Stimulated activated effector memory CD8-positive, alpha-beta T cell treated with anti-CD3 and anti-CD28 coated beads, Interleukin-12 subunit alpha, Interleukin-12 subunit beta, amount 100 ng/mL, for 72 hours (primary cell): ENCODE measurements around the gene COX7A2L.
"Not testable (repeated sequence)": the region's sequence is repeated elsewhere in the genome, so short reads cannot be mapped to it uniquely, and the experiment has no call there.

Source experiments
- ATAC-seq: fragments of 150-1000 bp; cut with Tn5 transposase; 2 replicates; pipeline ENCODE4 v1.10.0; 2021
- DNase-seq, 2 donors: peaks; one replicate each; pipeline ENCODE4 v3.0.0; 2021 to 2022; ENCODE audit warnings: low spot score in 2 of 2
- H3K27ac Mint-ChIP-seq: one replicate; pipeline ENCODE4 v1.8.0; 2022; ENCODE audit warnings: mild to moderate bottlenecking, mixed read lengths
- H3K36me3 Mint-ChIP-seq: one replicate; pipeline ENCODE4 v1.8.0; 2022; ENCODE audit warnings: mild to moderate bottlenecking, mixed read lengths
- H3K4me1 Mint-ChIP-seq: one replicate; pipeline ENCODE4 v1.8.0; 2022; ENCODE audit warnings: mixed read lengths
- H3K4me3 Mint-ChIP-seq: one replicate; pipeline ENCODE4 v1.8.0; 2022; ENCODE audit warnings: mild to moderate bottlenecking, mixed read lengths
- H3K9me3 Mint-ChIP-seq: one replicate; pipeline ENCODE4 v1.8.0; 2022; ENCODE audit warnings: mixed read lengths

Gene COX7A2L

DNA sequence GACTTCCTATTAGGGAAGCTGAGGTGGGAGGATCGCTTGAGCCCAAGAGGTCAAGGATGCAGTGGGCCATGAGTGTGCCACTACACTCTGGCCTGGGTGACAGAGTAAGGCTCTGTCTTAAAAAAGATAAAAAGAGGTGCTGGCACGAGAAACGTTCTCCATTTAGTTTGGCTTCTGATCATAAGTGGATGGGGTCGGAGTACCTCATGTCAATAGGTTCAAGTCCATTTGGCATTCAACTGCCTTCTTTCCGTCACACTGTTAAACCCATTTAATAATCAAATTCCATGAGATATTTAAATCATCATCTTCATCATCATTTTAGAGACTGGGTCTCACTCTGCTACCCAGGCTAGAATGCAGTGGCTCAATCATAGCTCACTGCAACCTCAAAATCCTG, 9.2 kb downstream of the COX7A2L start:
- ATAC-seq: no peak
- H3K9me3 Mint-ChIP-seq: no peaks in the 10 kb centered on the region
- H3K36me3 Mint-ChIP-seq: peaks cover 55% of the 10 kb centered on the region
- H3K4me3 Mint-ChIP-seq: no peak overlapping the region
- H3K27ac Mint-ChIP-seq: no peak overlapping the region
- no peak for DNase-seq
- H3K4me1 Mint-ChIP-seq: peaks cover 25% of the 10 kb centered on the region

DNA sequence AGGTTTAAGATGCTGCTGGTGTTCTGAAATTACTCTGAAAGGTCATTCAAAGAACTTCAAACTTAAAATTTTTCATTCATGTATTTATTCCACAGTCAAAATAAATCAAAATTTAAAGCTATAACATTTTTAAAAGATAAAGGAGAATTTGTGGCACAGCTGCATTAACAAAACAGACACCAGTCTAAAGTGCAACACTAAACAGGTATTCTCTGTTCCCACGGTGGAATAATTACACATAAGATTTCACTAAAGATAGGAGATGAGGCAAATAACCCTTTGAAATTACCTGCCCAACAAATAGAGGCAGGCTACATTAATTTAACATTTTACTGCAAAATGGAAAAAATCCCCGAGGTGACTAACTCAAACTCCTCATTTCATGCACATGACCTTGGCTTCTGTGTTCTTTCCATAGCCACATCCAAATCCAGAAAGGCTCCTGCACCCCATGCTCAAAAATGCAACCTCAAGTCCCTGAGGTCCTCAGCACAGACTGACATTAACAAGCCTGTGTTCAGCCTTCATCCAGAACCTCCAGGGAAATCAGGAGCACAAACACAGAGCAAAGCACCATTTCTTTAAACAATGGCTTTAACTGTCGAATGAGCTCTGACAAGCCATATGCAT, 10.5 kb downstream of the COX7A2L start:
- DNase-seq (no peak), ATAC-seq (no peak)
- Mint-ChIP-seq H3K9me3 (no peaks in the 10 kb centered on the region), H3K4me1 (peaks cover 18% of the 10 kb centered on the region), H3K4me3 (no peak overlapping the region), H3K36me3 (peaks cover 61% of the 10 kb centered on the region), H3K27ac (no peak overlapping the region)

DNA sequence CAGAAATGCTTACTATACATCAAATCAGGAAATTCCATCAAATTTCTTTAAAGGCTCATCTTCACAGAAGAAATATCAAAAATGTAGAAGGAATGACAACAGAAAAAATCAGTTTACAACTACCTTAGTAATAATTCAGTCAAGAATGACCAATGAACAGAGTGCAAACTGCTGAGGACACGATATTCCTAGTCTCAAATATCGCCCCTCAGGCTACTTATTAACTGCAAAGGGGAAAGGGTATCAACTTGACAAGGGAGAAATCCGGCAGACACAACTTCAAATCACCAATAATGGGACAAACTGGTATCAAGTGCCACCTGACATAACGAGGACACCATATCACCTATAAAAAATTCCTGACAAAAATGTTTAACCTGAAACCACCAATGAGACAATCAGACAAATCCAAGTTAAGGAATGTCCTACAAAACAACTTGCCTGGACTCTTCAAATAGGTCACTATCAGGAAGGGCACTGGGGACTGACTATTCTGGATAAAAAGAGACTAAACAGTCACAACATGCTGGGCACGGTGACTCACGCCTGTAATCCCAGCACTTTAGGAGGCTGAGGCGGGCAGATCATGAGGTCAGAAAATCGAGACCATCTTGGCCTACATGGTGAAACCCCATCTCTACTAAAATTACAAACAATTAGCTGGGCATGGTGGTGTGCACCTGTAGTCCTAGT, 12.8 kb downstream of the COX7A2L start:
- Mint-ChIP-seq H3K4me1 (peaks cover 7% of the 10 kb centered on the region), H3K4me3 (no peak overlapping the region), H3K9me3 (no peaks in the 10 kb centered on the region), H3K27ac (no peak overlapping the region), H3K36me3 (peaks cover 76% of the 10 kb centered on the region)
- no peak for DNase-seq
- ATAC-seq: no peak

DNA sequence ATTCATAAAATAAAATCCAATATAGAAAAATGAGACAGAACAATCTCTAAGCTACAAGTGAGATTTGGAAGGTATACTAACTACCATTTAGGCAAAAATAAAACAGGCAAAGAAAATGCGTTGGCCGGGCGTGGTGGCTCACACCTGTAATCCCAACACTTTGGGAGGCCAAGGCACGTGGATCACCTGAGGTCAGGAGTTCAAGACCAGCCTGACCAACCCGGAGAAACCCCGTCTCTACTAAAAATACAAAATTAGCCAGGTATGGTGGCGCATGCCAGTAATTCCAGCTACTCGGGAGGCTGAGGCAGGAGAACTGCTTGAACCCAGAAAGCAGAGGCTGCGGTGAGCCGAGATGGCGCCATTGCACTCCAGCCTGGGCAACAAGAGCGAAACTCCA, 13.5 kb downstream of the COX7A2L start:
- not testable (repeated sequence) for H3K9me3 Mint-ChIP-seq, DNase-seq, H3K27ac Mint-ChIP-seq, ATAC-seq, H3K4me3 Mint-ChIP-seq
- Mint-ChIP-seq H3K4me1 (peaks cover 12% of the 10 kb centered on the region), H3K36me3 (peaks cover 72% of the 10 kb centered on the region)

DNA sequence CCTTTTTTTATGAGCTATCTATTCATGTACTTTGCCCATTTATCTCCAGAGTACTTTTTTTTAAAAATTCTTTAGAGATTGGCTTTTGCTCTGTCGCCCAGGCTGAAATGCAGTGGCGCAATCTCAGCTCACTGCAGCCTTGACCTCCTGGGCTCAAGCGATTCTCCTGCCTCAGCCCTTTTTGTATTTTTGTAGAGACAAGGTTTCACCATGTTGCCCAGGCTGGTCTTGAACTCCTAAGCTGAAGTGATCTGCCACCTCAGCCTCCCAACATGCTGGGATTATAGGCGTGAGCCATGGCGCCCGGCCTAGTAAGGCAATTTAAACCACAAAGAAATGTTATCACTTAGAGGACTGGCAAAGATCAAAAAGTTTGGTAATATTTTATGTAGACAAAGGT, 14.2 kb downstream of the COX7A2L start:
- ATAC-seq, H3K9me3 Mint-ChIP-seq, H3K4me3 Mint-ChIP-seq, DNase-seq, H3K27ac Mint-ChIP-seq: not testable (repeated sequence)
- Mint-ChIP-seq H3K36me3 (peaks cover 72% of the 10 kb centered on the region), H3K4me1 (peaks cover 19% of the 10 kb centered on the region)

DNA sequence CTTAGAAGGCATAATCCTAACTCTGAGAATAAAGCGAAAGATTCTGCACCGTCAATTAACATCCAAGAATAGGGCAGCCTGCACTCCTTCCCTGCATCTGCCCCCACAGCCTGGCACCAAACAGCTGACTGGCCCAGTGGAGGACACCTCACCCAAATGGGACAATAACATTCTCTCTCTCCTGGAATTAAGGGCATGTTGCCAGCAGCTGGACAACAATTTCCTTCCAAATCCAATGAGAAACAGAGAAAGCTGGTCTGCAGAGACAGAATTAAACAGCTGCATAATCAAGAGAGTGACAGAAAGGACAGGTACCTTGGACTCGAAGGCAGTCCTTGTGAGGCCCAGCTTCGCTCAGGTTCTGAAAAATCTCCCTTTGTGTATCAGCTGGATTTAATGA, 15.0 kb downstream of the COX7A2L start:
- Mint-ChIP-seq H3K36me3 (peaks cover 64% of the 10 kb centered on the region), H3K27ac (no peak overlapping the region), H3K9me3 (no peaks in the 10 kb centered on the region), H3K4me3 (no peak overlapping the region), H3K4me1 (peaks cover 28% of the 10 kb centered on the region)
- no peak for DNase-seq
- no peak for ATAC-seq

DNA sequence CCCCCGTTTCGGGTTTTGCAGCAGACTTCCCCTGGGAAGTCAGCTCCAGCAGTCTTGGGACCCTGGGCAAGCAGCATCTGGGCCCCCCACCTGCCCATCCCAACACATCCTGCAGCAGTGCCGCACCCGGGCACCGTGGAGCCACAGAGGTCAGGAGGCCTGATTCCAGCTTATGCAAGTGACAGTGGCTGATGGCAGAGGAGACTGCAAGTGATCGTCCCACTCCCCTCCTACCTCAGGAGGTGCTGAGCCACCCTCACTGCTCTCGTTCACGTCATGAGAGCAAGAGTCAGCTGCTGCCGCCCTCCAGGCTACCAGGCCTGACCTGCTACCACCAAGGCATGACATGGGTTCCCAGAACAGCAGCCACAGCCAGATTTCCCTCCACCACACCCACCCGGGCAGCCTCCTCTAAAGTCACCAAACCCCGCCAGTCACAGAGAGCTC, 18.2 kb downstream of the COX7A2L start:
- ATAC-seq (no peak), DNase-seq (no peak)
- peaks cover 43% of the 10 kb centered on the region for H3K4me1 Mint-ChIP-seq
- H3K36me3 Mint-ChIP-seq: peaks cover 66% of the 10 kb centered on the region
- no peaks in the 10 kb centered on the region for H3K9me3 Mint-ChIP-seq
- no peak overlapping the region for H3K4me3 Mint-ChIP-seq
- peak overlapping the region; percentile 96 for H3K27ac Mint-ChIP-seq

DNA sequence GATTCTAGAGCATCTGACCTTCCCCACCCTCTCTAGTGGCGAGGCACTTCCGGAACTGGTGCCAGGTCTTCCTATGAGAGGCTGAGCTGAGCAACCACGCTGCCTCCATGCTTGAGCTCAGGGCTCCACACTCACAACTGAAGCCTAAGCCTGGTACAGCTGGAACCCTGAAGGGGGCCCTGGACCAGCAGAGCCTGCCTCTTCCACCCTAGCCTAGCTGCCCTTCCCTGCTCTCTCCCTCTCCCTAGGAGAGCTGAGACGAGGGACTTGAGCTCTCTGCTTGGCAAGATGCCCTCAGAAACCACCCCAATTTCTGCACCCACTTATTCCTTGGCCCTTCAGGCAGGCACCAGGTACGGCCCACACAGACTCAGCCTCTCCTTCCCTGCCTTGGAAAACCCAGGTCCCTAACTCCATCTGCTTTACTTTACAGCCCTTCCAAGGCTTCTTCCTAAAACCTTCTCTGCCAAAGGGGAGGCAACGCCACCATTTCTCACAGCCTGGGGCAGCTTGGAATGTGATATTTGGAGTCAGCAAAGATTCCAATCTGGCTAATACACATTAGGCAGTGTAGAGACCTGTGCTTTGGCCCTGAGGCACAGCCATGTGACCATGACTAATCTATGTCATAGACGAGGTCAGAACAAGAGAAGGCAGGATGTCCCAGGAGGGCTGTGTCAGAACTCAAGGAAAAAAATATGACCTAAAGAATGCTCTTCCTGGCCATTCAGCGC, 18.8 kb downstream of the COX7A2L start:
- ATAC-seq: peak; percentile 94
- peaks cover 43% of the 10 kb centered on the region for H3K4me1 Mint-ChIP-seq
- H3K4me3 Mint-ChIP-seq: no peak overlapping the region
- no peak for DNase-seq
- peaks cover 66% of the 10 kb centered on the region for H3K36me3 Mint-ChIP-seq
- H3K27ac Mint-ChIP-seq: peak overlapping the region; percentile 96
- H3K9me3 Mint-ChIP-seq: no peaks in the 10 kb centered on the region

DNA sequence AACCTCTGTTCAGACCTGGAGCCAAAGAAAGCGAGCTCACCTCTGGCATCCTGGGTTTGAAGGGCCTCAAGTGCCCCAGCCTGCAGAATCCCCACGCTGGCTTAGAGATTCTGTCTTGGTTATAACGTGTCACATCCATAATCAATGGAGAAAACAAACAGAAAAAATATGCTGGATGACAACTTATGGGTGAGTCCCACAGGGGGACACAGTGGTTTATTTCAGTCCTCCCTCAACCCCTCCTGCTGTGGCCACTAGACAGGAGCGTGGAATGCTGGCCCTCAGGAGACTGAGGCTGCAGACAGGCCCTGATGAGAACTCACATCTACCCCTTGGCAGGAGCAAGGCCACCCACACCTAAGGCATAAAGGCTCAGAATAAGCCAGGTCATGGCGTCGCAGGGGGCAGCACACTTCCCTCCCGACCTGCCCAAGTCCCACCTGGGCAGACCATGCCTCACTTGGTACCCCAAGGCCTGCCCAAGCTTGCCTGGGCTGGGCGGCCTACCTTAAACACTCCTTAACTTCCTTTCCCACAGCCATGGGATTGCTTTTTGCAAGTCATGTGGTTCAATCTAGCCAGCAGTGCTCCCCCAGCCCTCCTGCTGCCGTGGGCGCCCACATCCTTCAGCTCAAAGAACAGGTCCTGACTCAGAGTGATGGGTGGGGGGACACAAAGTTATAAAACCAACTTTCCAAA, 19.9 kb downstream of the COX7A2L start:
- Mint-ChIP-seq H3K36me3 (peaks cover 70% of the 10 kb centered on the region), H3K4me3 (no peak overlapping the region), H3K4me1 (peaks cover 43% of the 10 kb centered on the region), H3K9me3 (no peaks in the 10 kb centered on the region), H3K27ac (peak overlapping the region; percentile 96)
- ATAC-seq: no peak
- no peak for DNase-seq

DNA sequence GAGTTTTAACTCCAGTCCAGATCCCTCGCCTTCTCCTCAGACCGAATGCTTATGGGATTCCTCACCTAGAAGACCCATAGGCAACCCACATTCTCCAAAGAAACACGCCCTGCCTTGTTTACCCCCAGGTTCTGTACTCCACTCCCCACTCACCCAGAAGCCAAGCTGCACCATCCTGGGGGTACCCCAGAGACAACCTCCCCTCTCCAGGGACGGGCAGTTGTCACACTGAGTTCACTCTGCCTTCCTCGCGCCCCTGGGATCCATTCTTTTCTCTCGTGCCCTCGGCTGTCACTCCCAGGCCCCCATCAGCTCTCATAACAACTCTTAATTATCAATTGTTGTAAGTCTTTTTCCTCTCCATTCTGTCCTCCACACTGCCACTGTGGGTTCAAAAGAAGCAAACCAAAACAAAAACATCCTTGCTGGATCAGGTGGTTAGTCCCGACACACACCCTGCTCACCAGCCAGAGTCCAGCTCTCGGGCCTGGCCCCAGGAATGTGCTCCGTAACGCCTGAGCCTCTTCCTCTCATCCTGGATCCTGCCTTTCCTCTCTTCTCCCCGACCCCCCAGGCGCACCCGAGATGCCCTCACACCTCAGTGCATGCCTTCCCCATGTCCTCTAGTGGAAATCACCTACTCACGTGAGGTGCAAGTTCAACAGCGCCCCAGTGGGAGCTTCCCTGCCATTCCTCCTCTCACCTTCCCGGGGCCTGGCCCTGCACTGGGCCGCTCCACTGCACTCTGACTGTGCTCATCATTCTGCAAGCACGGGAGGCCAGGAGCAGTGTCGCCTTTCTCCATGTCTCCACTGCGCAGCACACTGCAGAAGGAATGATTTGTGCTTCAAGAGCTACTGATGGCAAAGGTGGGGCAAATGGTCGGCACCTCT, 20.7 kb downstream of the COX7A2L start:
- Mint-ChIP-seq H3K9me3 (no peaks in the 10 kb centered on the region), H3K4me3 (no peak overlapping the region), H3K4me1 (peaks cover 43% of the 10 kb centered on the region), H3K36me3 (peaks cover 67% of the 10 kb centered on the region), H3K27ac (peak overlapping the region; percentile 96)
- DNase-seq (no peak), ATAC-seq (no peak)

DNA sequence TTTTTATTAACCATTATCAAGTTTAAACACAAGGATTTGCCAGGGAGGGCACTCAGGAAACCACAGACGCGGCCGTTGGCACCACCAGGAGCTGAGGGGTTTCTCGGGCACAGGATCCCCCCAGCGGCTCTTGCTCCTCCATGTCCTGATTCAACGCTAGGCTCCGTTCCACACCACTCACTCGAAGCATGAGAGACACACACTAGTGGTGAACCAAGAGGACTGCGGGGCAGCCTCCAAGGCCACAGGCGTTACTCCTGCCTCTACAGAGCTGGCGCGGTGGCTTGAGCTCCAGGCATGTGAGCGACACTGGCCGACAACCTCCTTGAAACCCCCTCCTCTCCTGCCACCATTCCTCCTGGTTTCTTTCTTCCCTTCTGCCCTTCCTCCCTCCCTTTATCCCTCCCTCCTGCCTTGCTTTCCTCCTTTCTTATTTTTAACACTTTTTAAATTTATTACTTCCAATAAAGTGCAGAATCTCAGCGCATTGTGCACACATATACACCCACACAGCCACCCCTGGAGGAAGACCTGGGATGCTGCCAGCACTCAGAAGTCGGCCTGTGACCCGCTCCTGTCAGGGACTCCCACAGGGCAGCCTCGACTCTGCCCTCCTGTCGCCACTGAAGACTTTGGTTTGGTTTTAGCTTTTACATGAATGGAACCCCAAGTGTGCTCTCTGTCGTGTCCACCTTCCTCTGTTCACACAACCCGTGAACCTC, 21.7 kb downstream of the COX7A2L start:
- no peaks in the 10 kb centered on the region for H3K9me3 Mint-ChIP-seq
- peak overlapping the region; percentile 96 for H3K27ac Mint-ChIP-seq
- no peak overlapping the region for H3K4me3 Mint-ChIP-seq
- ATAC-seq (no peak), DNase-seq (no peak)
- H3K4me1 Mint-ChIP-seq: peaks cover 43% of the 10 kb centered on the region
- peaks cover 66% of the 10 kb centered on the region for H3K36me3 Mint-ChIP-seq

DNA sequence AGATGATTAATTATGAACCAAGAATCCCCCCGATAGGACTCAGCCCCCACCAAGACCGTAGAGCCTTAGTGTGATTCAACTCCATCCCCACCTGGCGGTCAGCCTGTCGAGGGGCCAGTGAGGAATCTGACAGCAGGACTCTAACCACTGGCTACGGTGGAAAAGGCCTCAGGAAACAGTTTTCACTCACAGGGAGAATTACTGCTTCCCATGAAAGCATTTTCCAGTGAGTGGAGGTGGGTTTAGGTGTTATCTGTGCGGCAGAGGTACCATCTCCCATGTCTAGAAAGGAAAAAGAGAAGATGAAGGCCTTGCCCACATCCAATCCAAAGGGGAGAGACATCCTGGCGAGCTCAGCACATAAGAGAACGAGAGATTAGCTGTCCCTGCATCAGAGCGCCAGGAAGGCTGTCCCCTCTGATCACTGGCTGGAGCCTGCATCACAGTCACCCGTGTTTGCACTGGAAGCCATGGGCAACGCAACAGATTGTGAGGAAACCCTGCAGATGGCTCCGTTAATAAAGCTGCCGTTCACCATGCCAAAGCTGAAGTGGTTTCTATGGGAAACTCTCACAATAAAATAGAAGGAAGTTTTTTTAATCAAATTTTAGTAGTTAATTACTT, 22.3 kb downstream of the COX7A2L start:
- DNase-seq: no peak
- peaks cover 43% of the 10 kb centered on the region for H3K4me1 Mint-ChIP-seq
- H3K4me3 Mint-ChIP-seq: no peak overlapping the region
- ATAC-seq: no peak
- H3K36me3 Mint-ChIP-seq: peaks cover 70% of the 10 kb centered on the region
- no peaks in the 10 kb centered on the region for H3K9me3 Mint-ChIP-seq
- peak overlapping the region; percentile 96 for H3K27ac Mint-ChIP-seq

DNA sequence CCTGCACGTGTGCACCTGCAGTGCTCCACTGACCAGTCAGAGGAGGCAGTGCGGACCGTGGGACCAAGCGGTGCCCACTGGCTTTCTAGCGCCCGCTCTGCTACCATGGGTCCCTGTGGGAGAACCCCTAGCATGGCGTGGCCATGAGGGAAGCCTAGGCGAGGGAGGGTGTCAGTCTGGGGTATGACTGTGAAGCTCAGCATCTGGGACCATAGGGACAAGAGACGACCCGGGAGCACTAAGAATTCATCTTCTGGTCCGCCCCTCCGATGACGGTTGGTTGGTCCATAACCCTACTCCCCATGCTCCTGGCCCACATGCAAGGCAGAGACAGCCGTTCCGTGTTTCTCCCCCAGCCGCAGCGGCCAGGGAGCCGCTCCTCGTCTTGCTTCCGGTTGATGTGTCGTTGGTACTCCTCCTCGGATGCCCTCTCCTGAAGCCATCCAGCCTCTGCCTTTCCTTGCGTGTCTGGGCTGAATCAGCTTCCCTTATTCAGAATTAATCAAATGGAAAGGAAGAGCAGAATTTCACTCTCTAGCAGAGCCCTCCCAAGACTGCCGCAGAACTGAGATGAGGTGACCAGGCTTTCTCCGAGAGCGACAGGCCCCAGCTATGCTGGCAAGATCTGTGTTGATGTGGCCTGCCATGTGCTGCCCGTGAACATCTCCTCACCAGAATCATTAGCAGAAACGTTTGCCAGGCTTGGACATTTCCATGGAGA, 23.0 kb downstream of the COX7A2L start:
- H3K27ac Mint-ChIP-seq: peak overlapping the region; percentile 96

More for the DNA sequence above, 23.0 kb downstream of the COX7A2L start:
- DNase-seq: no peak
- peaks cover 77% of the 10 kb centered on the region for H3K36me3 Mint-ChIP-seq
- no peaks in the 10 kb centered on the region for H3K9me3 Mint-ChIP-seq
- peaks cover 36% of the 10 kb centered on the region for H3K4me1 Mint-ChIP-seq
- no peak for ATAC-seq
- no peak overlapping the region for H3K4me3 Mint-ChIP-seq
